ENCODE data around the gene N4BP3. TPM values are rescaled to one million over a fixed set of nuclear protein-coding genes. Genes with fewer than 3 reads are reported as not detected.

N4BP3 gene
- total RNA-seq, 1 experiment from 2014 or later, result 4.8 TPM

- no TSS peak for BruUV-seq (replicated peaks)
- TF ChIP-seq CTCF (IDR thresholded peaks at IDR 0.05; ENCODE audit: unreplicated experiment), result no peak
- CTCF ChIA-PET, result interaction anchor here (0.8 to 5.4 kb wide), 9 partner anchors 35 to 106 kb away, joined by 3 to 112 read pairs (median 4); partner anchors contain the start of genes N4BP3, NHP2 and RMND5B
- intact Hi-C loops (cut with micrococcal nuclease; ENCODE audit: unreplicated experiment), result loop anchor here (5.0 kb wide), 1 partner anchor 34 kb away; the partner anchor contains the start of gene N4BP3
- Mint-ChIP-seq H3K9me3 (ENCODE audit: low read depth, unreplicated experiment) (no peaks in the 10 kb centered on the region), H3K27me3 (ENCODE audit: unreplicated experiment) (peaks cover 86% of the 10 kb centered on the region), H3K4me1 (ENCODE audit: low read depth, unreplicated experiment) (peaks cover 33% of the 10 kb centered on the region), H3K36me3 (ENCODE audit: insufficient read depth, unreplicated experiment) (no peaks in the 10 kb centered on the region), H3K27ac (ENCODE audit: unreplicated experiment) (no peak overlapping the region), H3K4me3 (ENCODE audit: low read depth, unreplicated experiment) (no peak overlapping the region)
- peak; percentile 77 for DNase-seq
These were observed 34.9 kb upstream of the N4BP3 start for GRCh38 chr5:178078197-178079010.

- DNase-seq, result no peak
- intact Hi-C loops (cut with micrococcal nuclease; ENCODE audit: unreplicated experiment), result no loop called here
- CTCF ChIA-PET, result interaction anchor here (0.6 kb wide), 1 partner anchor 12 kb away, joined by 3 read pairs; no protein-coding TSS in a partner anchor
- no peak for TF ChIP-seq CTCF (IDR thresholded peaks at IDR 0.05; ENCODE audit: unreplicated experiment)
- H3K4me1 Mint-ChIP-seq (ENCODE audit: low read depth, unreplicated experiment), result peaks cover 29% of the 10 kb centered on the region
- H3K27ac Mint-ChIP-seq (ENCODE audit: unreplicated experiment), result no peak overlapping the region
- no peaks in the 10 kb centered on the region for H3K9me3 Mint-ChIP-seq (ENCODE audit: low read depth, unreplicated experiment)
- H3K4me3 Mint-ChIP-seq (ENCODE audit: low read depth, unreplicated experiment), result no peak overlapping the region
- no TSS peak for BruUV-seq (replicated peaks)
- H3K27me3 Mint-ChIP-seq (ENCODE audit: unreplicated experiment), result peaks cover 86% of the 10 kb centered on the region
- no peaks in the 10 kb centered on the region for H3K36me3 Mint-ChIP-seq (ENCODE audit: insufficient read depth, unreplicated experiment)
These were observed 33.3 kb upstream of the N4BP3 start for GRCh38 chr5:178080056-178080455.

- no peak overlapping the region for H3K4me3 Mint-ChIP-seq (ENCODE audit: low read depth, unreplicated experiment)
- no peaks in the 10 kb centered on the region for H3K36me3 Mint-ChIP-seq (ENCODE audit: insufficient read depth, unreplicated experiment)
- peaks cover 83% of the 10 kb centered on the region for H3K27me3 Mint-ChIP-seq (ENCODE audit: unreplicated experiment)
- no peak overlapping the region for H3K27ac Mint-ChIP-seq (ENCODE audit: unreplicated experiment)
- intact Hi-C loops (cut with micrococcal nuclease; ENCODE audit: unreplicated experiment), result no loop called here
- CTCF ChIA-PET, result interaction anchor here (0.8 to 1.0 kb wide), 2 partner anchors 26 to 65 kb away, joined by 3 to 4 read pairs; no protein-coding TSS in a partner anchor
- H3K9me3 Mint-ChIP-seq (ENCODE audit: low read depth, unreplicated experiment), result no peaks in the 10 kb centered on the region
- peaks cover 28% of the 10 kb centered on the region for H3K4me1 Mint-ChIP-seq (ENCODE audit: low read depth, unreplicated experiment)
- no TSS peak for BruUV-seq (replicated peaks)
- no peak for DNase-seq
- TF ChIP-seq CTCF (IDR thresholded peaks at IDR 0.05; ENCODE audit: unreplicated experiment), result no peak
These were observed 32.5 kb upstream of the N4BP3 start for GRCh38 chr5:178080618-178081410.

GRCh38 chr5:178081571-178082243 lies 31.6 kb upstream of the N4BP3 start:
- no peak overlapping the region for H3K4me3 Mint-ChIP-seq (ENCODE audit: low read depth, unreplicated experiment)
- TF ChIP-seq CTCF (IDR thresholded peaks at IDR 0.05; ENCODE audit: unreplicated experiment), result no peak
- no TSS peak for BruUV-seq (replicated peaks)
- H3K27me3 Mint-ChIP-seq (ENCODE audit: unreplicated experiment), result peaks cover 85% of the 10 kb centered on the region
- H3K9me3 Mint-ChIP-seq (ENCODE audit: low read depth, unreplicated experiment), result no peaks in the 10 kb centered on the region
- CTCF ChIA-PET, result interaction anchor here (0.8 to 1.0 kb wide), 2 partner anchors 25 to 64 kb away, joined by 3 to 4 read pairs; no protein-coding TSS in a partner anchor
- no peak overlapping the region for H3K27ac Mint-ChIP-seq (ENCODE audit: unreplicated experiment)
- DNase-seq, result no peak
- peaks cover 29% of the 10 kb centered on the region for H3K4me1 Mint-ChIP-seq (ENCODE audit: low read depth, unreplicated experiment)
- intact Hi-C loops (cut with micrococcal nuclease; ENCODE audit: unreplicated experiment), result no loop called here
- H3K36me3 Mint-ChIP-seq (ENCODE audit: insufficient read depth, unreplicated experiment), result no peaks in the 10 kb centered on the region
